GM12873 (cell line): Measurements from ENCODE around the gene MIER2.

Experiments
- TF ChIP-seq, protein P1 (sequence below): IDR thresholded peaks from 2 replicates; pipeline ENCODE4 v1.5.1; 2012; ENCODE audit warnings: low read depth, mild to moderate bottlenecking, moderate library complexity, low read length, control low read depth; ENCODE audit not compliant: insufficient read depth; ENCODE audit errors: missing control alignments

The MIER2 gene

DNA sequence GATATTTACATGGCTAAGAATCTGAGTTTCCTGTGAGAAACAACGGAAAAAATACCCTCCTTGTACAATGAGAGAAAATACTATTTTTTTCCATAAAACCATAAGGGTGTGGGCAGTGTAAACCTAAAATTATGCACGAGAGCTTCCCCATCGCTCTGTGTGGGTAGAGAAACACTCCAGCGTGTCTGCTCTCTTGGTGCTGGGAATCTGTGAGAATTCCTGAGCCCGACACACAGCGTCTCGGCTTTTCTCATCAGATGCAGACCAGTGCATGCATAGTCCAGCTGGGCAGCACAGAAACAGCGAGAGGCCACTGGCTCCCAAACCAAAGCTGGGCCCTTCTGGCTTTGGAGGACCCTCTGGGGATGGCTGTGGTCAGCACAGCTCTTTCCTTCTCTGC, 65.4 kb downstream of the MIER2 start:
- TF ChIP-seq, protein P1, sequence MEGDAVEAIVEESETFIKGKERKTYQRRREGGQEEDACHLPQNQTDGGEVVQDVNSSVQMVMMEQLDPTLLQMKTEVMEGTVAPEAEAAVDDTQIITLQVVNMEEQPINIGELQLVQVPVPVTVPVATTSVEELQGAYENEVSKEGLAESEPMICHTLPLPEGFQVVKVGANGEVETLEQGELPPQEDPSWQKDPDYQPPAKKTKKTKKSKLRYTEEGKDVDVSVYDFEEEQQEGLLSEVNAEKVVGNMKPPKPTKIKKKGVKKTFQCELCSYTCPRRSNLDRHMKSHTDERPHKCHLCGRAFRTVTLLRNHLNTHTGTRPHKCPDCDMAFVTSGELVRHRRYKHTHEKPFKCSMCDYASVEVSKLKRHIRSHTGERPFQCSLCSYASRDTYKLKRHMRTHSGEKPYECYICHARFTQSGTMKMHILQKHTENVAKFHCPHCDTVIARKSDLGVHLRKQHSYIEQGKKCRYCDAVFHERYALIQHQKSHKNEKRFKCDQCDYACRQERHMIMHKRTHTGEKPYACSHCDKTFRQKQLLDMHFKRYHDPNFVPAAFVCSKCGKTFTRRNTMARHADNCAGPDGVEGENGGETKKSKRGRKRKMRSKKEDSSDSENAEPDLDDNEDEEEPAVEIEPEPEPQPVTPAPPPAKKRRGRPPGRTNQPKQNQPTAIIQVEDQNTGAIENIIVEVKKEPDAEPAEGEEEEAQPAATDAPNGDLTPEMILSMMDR: no peak

DNA sequence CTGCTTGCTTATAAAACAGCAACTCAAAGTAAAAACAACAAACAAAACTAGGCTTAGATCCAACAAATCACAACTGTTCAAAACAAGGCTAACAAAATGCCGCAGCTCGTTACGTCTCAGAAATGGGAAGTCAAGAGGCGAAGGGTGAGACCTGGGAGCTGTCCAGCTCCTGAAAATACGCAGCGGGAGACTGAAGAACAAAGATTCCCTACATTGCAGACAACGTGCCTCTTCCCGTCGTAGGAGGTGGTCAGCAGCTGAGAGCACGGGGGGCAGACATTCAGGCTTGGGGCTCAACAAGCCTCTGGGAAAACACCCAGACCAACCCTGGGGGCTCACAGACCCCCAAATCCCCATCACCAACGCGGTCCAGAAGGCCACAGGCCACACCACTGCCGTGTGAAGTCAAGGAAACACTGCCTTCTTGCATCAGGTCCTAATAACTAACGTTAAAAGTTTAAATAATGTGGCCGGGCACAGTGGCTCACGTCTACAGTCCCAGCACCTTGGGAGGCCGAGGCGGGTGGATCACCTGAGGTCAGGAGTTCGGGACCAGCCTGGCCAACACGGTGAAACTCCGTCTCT, 66.9 kb downstream of the MIER2 start:
- TF ChIP-seq, protein P1: no peak

DNA sequence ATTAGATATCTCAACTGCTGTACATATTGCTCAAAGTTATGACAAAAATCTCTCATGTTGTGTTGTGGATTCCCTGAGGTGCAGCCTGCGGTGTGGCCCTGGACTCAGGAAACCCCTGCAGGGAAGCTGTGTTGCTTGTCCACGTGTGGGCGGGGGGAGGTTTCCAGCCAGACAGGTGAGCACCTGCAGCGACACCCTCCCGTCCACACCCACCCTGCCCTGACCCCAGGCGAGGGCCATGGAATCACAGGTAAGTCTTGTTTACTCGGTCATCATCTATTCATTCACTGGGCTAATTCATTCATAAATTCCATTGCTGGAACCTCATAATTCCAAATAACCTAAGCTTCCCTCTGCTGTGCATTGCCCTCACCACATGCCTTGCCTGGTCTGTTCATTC, 67.5 kb downstream of the MIER2 start:
- TF ChIP-seq, protein P1: no peak

DNA sequence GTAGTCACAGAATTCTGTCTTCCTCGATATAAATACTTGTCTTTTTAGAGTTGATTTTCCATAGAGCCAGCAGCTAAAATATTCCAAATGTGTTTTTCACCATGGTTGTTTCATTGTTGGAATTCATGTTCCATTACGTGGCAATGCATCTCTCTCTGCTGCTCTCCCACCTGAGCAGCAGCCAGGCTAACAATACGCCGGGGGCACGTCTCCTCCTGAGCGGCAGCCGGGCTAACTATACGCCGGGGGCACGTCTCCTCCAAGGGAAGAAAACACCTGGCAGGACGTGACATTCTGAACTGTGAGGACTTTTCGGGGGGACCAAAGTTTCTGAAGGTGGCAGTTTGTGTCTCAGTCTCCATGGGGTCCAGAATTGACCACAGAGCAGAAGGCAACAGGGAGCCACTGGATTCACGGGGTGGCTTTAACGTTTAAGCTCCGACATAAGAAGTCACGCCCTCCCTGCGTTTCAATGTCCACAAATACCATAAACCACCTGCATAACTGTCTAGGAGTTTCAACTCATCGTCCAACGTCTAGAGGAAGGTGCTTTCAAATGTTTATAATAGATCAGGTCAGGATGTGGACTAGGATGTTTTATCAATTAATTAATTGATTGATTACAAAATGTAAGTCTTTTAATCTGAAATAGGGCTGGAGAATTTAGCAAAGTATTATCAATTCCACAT, 68.5 kb downstream of the MIER2 start:
- TF ChIP-seq, protein P1: no peak

DNA sequence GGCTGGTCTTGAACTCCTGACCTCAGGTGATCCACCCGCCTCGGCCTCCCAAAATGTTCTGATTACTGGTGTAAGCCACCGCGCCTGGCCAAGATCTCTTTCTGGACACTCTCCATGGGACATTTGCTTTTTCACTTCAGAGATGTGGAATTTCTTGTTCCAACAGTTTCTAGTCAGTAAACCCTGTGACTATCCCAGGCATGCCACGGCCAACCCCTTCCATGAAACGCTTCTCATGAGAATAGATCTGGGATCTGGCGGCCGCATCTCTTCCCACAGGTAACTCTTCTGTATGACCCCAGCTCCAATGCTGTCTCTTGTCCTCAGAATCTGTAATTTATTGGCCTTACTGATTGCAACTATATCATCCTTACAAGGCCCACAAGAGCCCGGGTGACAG, 69.6 kb downstream of the MIER2 start:
- TF ChIP-seq, protein P1: no peak

DNA sequence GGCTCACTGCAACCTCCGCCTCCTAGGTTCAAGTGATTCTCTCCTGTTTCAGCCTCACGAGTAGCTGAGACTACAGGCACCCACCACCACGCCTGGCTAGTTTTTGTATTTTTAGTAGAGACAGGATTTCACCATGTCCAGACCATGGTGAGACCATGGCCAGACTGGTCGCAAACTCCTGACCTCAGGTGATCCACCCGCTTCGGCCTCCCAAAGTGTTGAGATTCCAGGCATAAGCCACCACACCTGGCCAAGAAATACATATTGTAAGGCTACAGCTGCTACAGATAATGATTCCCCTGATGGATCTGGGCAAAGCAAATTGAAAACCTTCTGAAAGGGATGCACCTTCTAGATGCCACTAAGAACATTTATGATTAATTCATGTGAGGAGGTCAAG, 71.2 kb downstream of the MIER2 start:
- TF ChIP-seq, protein P1: no peak

DNA sequence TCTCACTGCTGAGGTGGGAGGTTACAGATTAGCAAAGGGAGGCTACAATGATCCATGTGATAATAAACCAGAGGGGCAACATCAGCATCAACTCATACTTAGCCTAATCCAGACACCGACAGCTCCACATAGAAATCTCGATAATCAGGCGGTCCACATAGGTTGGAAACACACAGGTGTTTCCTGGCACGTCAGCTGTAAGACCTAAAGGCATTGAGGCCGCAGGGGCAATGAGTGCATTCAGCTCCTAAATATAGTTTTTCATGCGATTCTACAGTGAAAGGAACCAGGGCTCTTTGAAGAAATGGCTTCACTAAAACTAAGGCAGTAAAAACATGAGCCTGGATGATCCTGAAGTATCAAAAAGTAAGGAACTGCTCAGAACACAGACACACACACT, 72.7 kb downstream of the MIER2 start:
- TF ChIP-seq, protein P1: no peak
